HEK293T (cell line): ENCODE results near the gene FZR1.

ENCODE experiments used
- CTCF ChIA-PET: fragments of 350-600 bp; formaldehyde crosslinking; extraction: SDS; loops from one replicate; lab custom pipeline; 2021; ENCODE audit warnings: antibody characterized with exemption, inconsistent platforms; lab: Yijun Ruan, JAX
- POLR2A ChIA-PET: fragments of 350-600 bp; formaldehyde crosslinking; extraction: SDS; loops from one replicate; lab custom pipeline; 2020; ENCODE audit warnings: antibody characterized with exemption, inconsistent platforms; lab: Yijun Ruan, JAX
- DNase-seq: peaks from one replicate; pipeline ENCODE4 v3.0.0; 2012; ENCODE audit warnings: mixed read lengths; ENCODE audit errors: extremely low spot score
- ARNT ChIP-seq: fragments of 450-650 bp; IDR thresholded peaks from 2 replicates; pipeline ENCODE4 v1.6.1; 2017; ENCODE audit warnings: mild to moderate bottlenecking
- BHLHE40 ChIP-seq: fragments of 450-650 bp; IDR thresholded peaks from 2 replicates; pipeline ENCODE4 v1.6.1; 2016; ENCODE audit warnings: mild to moderate bottlenecking, moderate library complexity, borderline replicate concordance
- CTBP1 ChIP-seq: fragments of 450-650 bp; IDR thresholded peaks from 2 replicates; pipeline ENCODE4 v1.6.1; 2016; ENCODE audit warnings: borderline replicate concordance
- ELF4 ChIP-seq: fragments of 450-650 bp; IDR thresholded peaks from 2 replicates; pipeline ENCODE4 v1.6.1; 2017; ENCODE audit warnings: antibody characterized with exemption
- FOXA1 ChIP-seq: fragments of 450-650 bp; IDR thresholded peaks from 2 replicates; pipeline ENCODE4 v1.6.1; 2016; ENCODE audit warnings: mild to moderate bottlenecking
- FOXK2 ChIP-seq: fragments of 450-650 bp; IDR thresholded peaks from 2 replicates; pipeline ENCODE4 v1.6.1; 2016; ENCODE audit warnings: mild to moderate bottlenecking
- FOXM1 ChIP-seq: fragments of 450-650 bp; IDR thresholded peaks from 2 replicates; pipeline ENCODE4 v1.6.1; 2017; ENCODE audit warnings: mild to moderate bottlenecking, borderline replicate concordance
- HDGF ChIP-seq: fragments of 450-650 bp; IDR thresholded peaks from 2 replicates; pipeline ENCODE4 v1.6.1; 2017; ENCODE audit warnings: antibody characterized with exemption, borderline replicate concordance
- L3MBTL2 ChIP-seq: fragments of 450-650 bp; conservative IDR thresholded peaks from 2 replicates; pipeline ENCODE4 v1.6.1; 2016; ENCODE audit warnings: mild to moderate bottlenecking
- LEF1 ChIP-seq: fragments of 450-650 bp; IDR thresholded peaks from 2 replicates; pipeline ENCODE4 v1.6.1; 2017; ENCODE audit warnings: mild to moderate bottlenecking, borderline replicate concordance
- NFRKB ChIP-seq: fragments of 450-650 bp; IDR thresholded peaks from 2 replicates; pipeline ENCODE4 v1.6.1; 2016; ENCODE audit warnings: mild to moderate bottlenecking, moderate library complexity
- SP1 ChIP-seq: fragments of 450-650 bp; IDR thresholded peaks from 2 replicates; pipeline ENCODE4 v1.6.1; 2017
- SUZ12 ChIP-seq: fragments of 450-650 bp; IDR thresholded peaks from 2 replicates; pipeline ENCODE4 v1.6.1; 2016; ENCODE audit warnings: mild to moderate bottlenecking
- TARDBP ChIP-seq: fragments of 450-650 bp; IDR thresholded peaks from 2 replicates; pipeline ENCODE4 v1.6.1; 2016
- ZNF384 ChIP-seq: fragments of 450-650 bp; IDR thresholded peaks from 2 replicates; pipeline ENCODE4 v1.6.1; 2016
- TF ChIP-seq, protein P1 (sequence below): fragments of 450-650 bp; IDR thresholded peaks from 2 replicates; pipeline ENCODE4 v1.6.1; 2016

The FZR1 gene

GRCh38 chr19:3500429-3501101 is 5.5 kb upstream of the FZR1 start, which contains the start of gene DOHH:
Gene DOHH, minus strand, starts transcription at chr19:3500674. Its CDS starts 3,860 bp downstream, at chr19:3496814.
- POLR2A ChIA-PET = interaction anchor here (1.0 to 1.2 kb wide), 3 partner anchors 12 to 21 kb away, joined by 3 to 4 read pairs (median 3); no protein-coding TSS in a partner anchor
- peak; percentile 94 for TF ChIP-seq L3MBTL2
- TF ChIP-seq ELF4 = peak; percentile 50
- peak; percentile 86 for TF ChIP-seq FOXM1
- peak; percentile 96 for TF ChIP-seq BHLHE40
- TF ChIP-seq TARDBP = no peak
- TF ChIP-seq FOXK2 = no peak
- TF ChIP-seq SUZ12 = no peak
- peak; percentile 98 for DNase-seq
- CTCF ChIA-PET = interaction anchor here (1.8 kb wide), 1 partner anchor 16 kb away, joined by 5 read pairs; no protein-coding TSS in a partner anchor

GRCh38 chr19:3501780-3502179 is 4.3 kb upstream of the FZR1 start:
- no peak for DNase-seq
- CTCF ChIA-PET = interaction anchor here (0.6 to 1.8 kb wide), 2 partner anchors 16 to 17 kb away, joined by 5 to 7 read pairs; no protein-coding TSS in a partner anchor
- POLR2A ChIA-PET = no interaction called here
- TF ChIP-seq, protein P1, sequence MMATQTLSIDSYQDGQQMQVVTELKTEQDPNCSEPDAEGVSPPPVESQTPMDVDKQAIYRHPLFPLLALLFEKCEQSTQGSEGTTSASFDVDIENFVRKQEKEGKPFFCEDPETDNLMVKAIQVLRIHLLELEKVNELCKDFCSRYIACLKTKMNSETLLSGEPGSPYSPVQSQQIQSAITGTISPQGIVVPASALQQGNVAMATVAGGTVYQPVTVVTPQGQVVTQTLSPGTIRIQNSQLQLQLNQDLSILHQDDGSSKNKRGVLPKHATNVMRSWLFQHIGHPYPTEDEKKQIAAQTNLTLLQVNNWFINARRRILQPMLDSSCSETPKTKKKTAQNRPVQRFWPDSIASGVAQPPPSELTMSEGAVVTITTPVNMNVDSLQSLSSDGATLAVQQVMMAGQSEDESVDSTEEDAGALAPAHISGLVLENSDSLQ = no peak
- no peak for TF ChIP-seq ELF4
- no peak for TF ChIP-seq FOXK2
- TF ChIP-seq CTBP1 = no peak
- TF ChIP-seq HDGF = no peak
- no peak for TF ChIP-seq NFRKB
- no peak for TF ChIP-seq SP1
- no peak for TF ChIP-seq ZNF384
- no peak for TF ChIP-seq TARDBP
- no peak for TF ChIP-seq BHLHE40
- no peak for TF ChIP-seq L3MBTL2
- no peak for TF ChIP-seq LEF1
- TF ChIP-seq SUZ12 = no peak
- TF ChIP-seq FOXA1 = no peak
- no peak for TF ChIP-seq FOXM1
- no peak for TF ChIP-seq ARNT

DNA sequence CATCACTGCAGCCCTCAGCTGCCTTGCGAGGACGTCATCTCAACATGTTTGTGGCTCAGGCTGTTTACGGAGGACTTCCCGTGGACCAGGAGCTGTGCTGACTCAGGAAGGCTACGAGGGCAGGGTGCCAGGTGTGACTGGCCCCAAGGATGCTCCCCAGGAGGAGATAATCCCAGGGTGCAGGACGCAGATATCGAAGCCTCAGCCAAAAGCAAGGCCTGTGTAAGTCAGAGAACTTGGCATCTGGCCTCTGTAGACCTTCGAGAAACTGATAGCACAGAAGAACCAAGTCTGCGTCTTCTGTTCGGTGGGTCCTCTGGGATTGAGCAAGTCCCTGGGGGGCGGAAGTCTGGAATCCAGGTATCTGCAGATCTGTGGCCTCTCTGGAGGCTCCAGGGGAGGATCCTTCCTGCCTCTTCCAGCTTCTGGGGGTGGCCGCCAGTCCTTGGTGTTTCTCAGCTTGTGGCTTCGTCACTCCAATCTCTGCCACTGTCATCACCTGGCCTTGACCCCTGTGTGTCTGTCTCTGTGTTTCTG is 3.0 kb upstream of the FZR1 start:
- ChIA-PET POLR2A (no interaction called here), CTCF (no interaction called here)
- DNase-seq = no peak
- TF ChIP-seq CTBP1 (no peak), FOXM1 (no peak), FOXK2 (no peak), L3MBTL2 (no peak), NFRKB (no peak), FOXA1 (no peak), ELF4 (no peak), SP1 (no peak), ZNF384 (no peak), LEF1 (no peak), ARNT (no peak), BHLHE40 (no peak), TARDBP (no peak), HDGF (no peak)
- TF ChIP-seq, protein P1 = no peak

GRCh38 chr19:3504735-3505134 is 1.4 kb upstream of the FZR1 start:
- CTCF ChIA-PET = no interaction called here
- POLR2A ChIA-PET = no interaction called here
- no peak for DNase-seq
- TF ChIP-seq TARDBP (no peak), HDGF (no peak), ELF4 (no peak), CTBP1 (no peak), BHLHE40 (no peak), FOXA1 (no peak), L3MBTL2 (no peak), ARNT (no peak), LEF1 (no peak), SUZ12 (no peak), FOXM1 (no peak), NFRKB (no peak), ZNF384 (no peak), SP1 (no peak)
- TF ChIP-seq, protein P1 = no peak

DNA sequence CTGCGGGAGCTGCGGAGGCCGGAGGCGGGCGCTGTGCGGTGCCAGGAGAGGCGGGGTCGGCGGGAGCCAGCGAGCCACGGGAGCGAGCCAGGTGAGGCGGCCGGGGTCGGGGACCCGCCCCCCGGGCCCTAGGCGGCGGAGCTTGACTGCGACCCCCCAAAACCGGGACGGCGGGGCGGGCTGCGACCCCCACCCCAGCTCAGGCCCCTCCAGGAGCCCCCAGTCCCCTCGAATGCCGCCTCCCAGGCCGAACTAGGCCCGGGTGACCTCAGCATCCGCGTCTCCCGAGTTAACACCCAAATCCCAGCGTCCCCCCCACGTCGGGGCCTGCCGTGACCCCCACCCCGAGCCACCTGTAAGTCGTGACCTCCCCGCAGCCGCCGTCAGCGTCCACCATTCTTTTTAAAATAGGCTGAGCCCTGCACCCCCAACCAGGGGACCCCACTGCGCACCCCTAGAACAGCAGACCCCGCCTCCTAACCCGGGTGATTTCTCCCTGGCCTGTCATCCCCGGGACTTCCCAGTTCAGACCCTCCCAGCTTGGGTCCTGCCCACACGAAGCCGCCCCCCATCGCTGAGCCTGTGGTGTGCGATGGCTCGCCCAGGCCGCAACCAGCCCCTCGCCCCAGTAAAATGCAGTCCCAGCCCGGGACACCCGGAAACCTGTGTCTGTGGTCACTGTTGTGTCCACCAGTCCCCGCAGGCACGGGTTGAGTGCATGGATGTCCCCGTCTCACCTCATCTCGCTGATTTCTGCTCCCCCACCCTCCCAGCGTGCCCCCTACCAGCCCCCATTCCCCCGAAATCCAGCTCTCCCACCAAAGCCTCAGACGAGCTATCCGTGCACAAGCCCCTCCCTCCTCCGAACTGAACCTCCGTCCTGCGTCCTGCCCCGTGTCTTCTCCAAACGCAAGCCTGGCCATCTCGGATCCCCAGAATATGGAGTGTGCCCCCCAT is 551 bp downstream of the FZR1 start:
- POLR2A ChIA-PET = no interaction called here
- TF ChIP-seq SP1 = no peak
- TF ChIP-seq L3MBTL2 = no peak
- no peak for TF ChIP-seq LEF1
- no peak for TF ChIP-seq ELF4
- TF ChIP-seq, protein P1 = no peak
- TF ChIP-seq SUZ12 = no peak
- no peak for TF ChIP-seq FOXK2
- no peak for TF ChIP-seq ZNF384
- no peak for TF ChIP-seq FOXA1
- no peak for TF ChIP-seq ARNT
- TF ChIP-seq CTBP1 = no peak
- TF ChIP-seq TARDBP = no peak
- no peak for TF ChIP-seq BHLHE40
- no peak for TF ChIP-seq NFRKB
- no peak for DNase-seq
- CTCF ChIA-PET = no interaction called here
